NK-92 treated with Interleukin-12 subunit alpha and Interleukin-12 subunit beta, amount 100 ng/mL, for 24 hours (cell line): ENCODE results near the gene TEAD4.

Source experiments
- DNase-seq: peaks from one replicate; lab custom pipeline; 2025; lab: John Stamatoyannopoulos, UW

The TEAD4 gene

GRCh38 chr12:3032770-3033538 lies 73.8 kb downstream of the TEAD4 start:
- DNase-seq, result no peak

- DNase-seq, result no peak
These were observed 74.3 kb downstream of the TEAD4 start for GRCh38 chr12:3033539-3033867.

- peak; percentile 5 for DNase-seq
These were observed 75.0 kb downstream of the TEAD4 start for GRCh38 chr12:3034067-3034750.

GRCh38 chr12:3035171-3035570 lies 76.0 kb downstream of the TEAD4 start:
- no peak for DNase-seq

GRCh38 chr12:3035815-3036702 lies 76.9 kb downstream of the TEAD4 start:
- no peak for DNase-seq

- no peak for DNase-seq
These were observed 77.9 kb downstream of the TEAD4 start for GRCh38 chr12:3036901-3037600.

- no peak for DNase-seq
These were observed 79.0 kb downstream of the TEAD4 start for GRCh38 chr12:3038166-3038565.

GRCh38 chr12:3038926-3039510 lies 79.8 kb downstream of the TEAD4 start:
- no peak for DNase-seq

GRCh38 chr12:3040026-3040656 lies 80.9 kb downstream of the TEAD4 start:
- DNase-seq, result no peak

- no peak for DNase-seq
These were observed 81.7 kb downstream of the TEAD4 start for GRCh38 chr12:3040663-3041544.

GRCh38 chr12:3041558-3042164 lies 82.5 kb downstream of the TEAD4 start:
- peak; percentile 4 for DNase-seq

GRCh38 chr12:3042394-3042793 lies 83.2 kb downstream of the TEAD4 start:
- no peak for DNase-seq

- DNase-seq, result no peak
These were observed 83.6 kb downstream of the TEAD4 start for GRCh38 chr12:3042826-3043225.

GRCh38 chr12:3043406-3043805 lies 84.2 kb downstream of the TEAD4 start:
- no peak for DNase-seq

- DNase-seq, result no peak
These were observed 85.0 kb downstream of the TEAD4 start for GRCh38 chr12:3044141-3044630.

GRCh38 chr12:3045494-3045893 lies 86.3 kb downstream of the TEAD4 start:
- no peak for DNase-seq

- no peak for DNase-seq
These were observed 86.8 kb downstream of the TEAD4 start for GRCh38 chr12:3045989-3046388.

GRCh38 chr12:3046441-3047200 lies 87.4 kb downstream of the TEAD4 start:
- DNase-seq, result no peak

GRCh38 chr12:3047961-3048360 lies 88.8 kb downstream of the TEAD4 start:
- no peak for DNase-seq
